Measurements from ENCODE around the gene HCAR2.

GRCh38 chr12:122732170-122732569 is 29.0 kb upstream of the HCAR2 start:
- TF ChIP-seq CTCF (conservative IDR thresholded peaks at IDR 0.05; ENCODE audit: low read depth, low read length) (no peak), RAD21 (IDR thresholded peaks at IDR 0.05; ENCODE audit: low read length) (no peak), POLR2A (IDR thresholded peaks at IDR 0.05; ENCODE audit: low read depth, low read length) (no peak), MAZ (IDR thresholded peaks at IDR 0.05; ENCODE audit: borderline replicate concordance, low read depth, low read length) (no peak), NFE2L2 (IDR thresholded peaks at IDR 0.05; ENCODE audit: low read depth, low read length) (no peak), CEBPB (IDR thresholded peaks at IDR 0.05; ENCODE audit: low read depth, low read length) (no peak), SMC3 (IDR thresholded peaks at IDR 0.05; ENCODE audit: low read depth, low read length) (no peak)
- TF ChIP-seq, protein P1, sequence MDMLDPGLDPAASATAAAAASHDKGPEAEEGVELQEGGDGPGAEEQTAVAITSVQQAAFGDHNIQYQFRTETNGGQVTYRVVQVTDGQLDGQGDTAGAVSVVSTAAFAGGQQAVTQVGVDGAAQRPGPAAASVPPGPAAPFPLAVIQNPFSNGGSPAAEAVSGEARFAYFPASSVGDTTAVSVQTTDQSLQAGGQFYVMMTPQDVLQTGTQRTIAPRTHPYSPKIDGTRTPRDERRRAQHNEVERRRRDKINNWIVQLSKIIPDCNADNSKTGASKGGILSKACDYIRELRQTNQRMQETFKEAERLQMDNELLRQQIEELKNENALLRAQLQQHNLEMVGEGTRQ (IDR thresholded peaks at IDR 0.05; ENCODE audit: low read depth, low read length): no peak
